ENCODE results near the gene HTRA3. TPM values are rescaled to one million over a fixed set of nuclear protein-coding genes. Genes with fewer than 3 reads are reported as not detected.

HTRA3 gene
- total RNA-seq, 1 donor from 2014 or later, result not detected

GRCh38 chr4:8234715-8235114 lies 34.8 kb upstream of the HTRA3 start:
- ATAC-seq (ENCODE audit: low read depth), result no peak
- no peaks in the 10 kb centered on the region for H3K27me3 Mint-ChIP-seq
- no peak for DNase-seq
- no peaks in the 10 kb centered on the region for H3K9me3 Mint-ChIP-seq
- TF ChIP-seq, protein P1, sequence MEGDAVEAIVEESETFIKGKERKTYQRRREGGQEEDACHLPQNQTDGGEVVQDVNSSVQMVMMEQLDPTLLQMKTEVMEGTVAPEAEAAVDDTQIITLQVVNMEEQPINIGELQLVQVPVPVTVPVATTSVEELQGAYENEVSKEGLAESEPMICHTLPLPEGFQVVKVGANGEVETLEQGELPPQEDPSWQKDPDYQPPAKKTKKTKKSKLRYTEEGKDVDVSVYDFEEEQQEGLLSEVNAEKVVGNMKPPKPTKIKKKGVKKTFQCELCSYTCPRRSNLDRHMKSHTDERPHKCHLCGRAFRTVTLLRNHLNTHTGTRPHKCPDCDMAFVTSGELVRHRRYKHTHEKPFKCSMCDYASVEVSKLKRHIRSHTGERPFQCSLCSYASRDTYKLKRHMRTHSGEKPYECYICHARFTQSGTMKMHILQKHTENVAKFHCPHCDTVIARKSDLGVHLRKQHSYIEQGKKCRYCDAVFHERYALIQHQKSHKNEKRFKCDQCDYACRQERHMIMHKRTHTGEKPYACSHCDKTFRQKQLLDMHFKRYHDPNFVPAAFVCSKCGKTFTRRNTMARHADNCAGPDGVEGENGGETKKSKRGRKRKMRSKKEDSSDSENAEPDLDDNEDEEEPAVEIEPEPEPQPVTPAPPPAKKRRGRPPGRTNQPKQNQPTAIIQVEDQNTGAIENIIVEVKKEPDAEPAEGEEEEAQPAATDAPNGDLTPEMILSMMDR (IDR thresholded peaks at IDR 0.05), result no peak
- H3K4me1 Mint-ChIP-seq, result peaks cover 40% of the 10 kb centered on the region
- H3K4me3 Mint-ChIP-seq, result no peak overlapping the region
- H3K27ac Mint-ChIP-seq, result no peak overlapping the region
- POLR2A ChIA-PET, result interaction anchor here (1.3 kb wide), 1 partner anchor 35 kb away, joined by 8 read pairs; the partner anchor contains the start of gene SH3TC1
- CTCF ChIA-PET, result no interaction called here
- intact Hi-C loops (cut with micrococcal nuclease), result no loop called here
- peaks cover 39% of the 10 kb centered on the region for H3K36me3 Mint-ChIP-seq (ENCODE audit: low read depth)

- H3K27ac Mint-ChIP-seq, result no peak overlapping the region
- ChIA-PET POLR2A (interaction anchor here (1.3 kb wide), 1 partner anchor 36 kb away, joined by 8 read pairs; the partner anchor contains the start of gene SH3TC1), CTCF (no interaction called here)
- TF ChIP-seq, protein P1 (IDR thresholded peaks at IDR 0.05), result no peak
- H3K4me3 Mint-ChIP-seq, result no peak overlapping the region
- peaks cover 37% of the 10 kb centered on the region for H3K4me1 Mint-ChIP-seq
- intact Hi-C loops (cut with micrococcal nuclease), result no loop called here
- no peaks in the 10 kb centered on the region for H3K9me3 Mint-ChIP-seq
- ATAC-seq (ENCODE audit: low read depth) (no peak), DNase-seq (no peak)
- H3K27me3 Mint-ChIP-seq, result no peaks in the 10 kb centered on the region
- peaks cover 44% of the 10 kb centered on the region for H3K36me3 Mint-ChIP-seq (ENCODE audit: low read depth)
Observed at GRCh38 chr4:8235224-8235623, 34.3 kb upstream of the HTRA3 start.

- CTCF ChIA-PET, result interaction anchor here (1.0 kb wide), 1 partner anchor 43 kb away, joined by 3 read pairs; no protein-coding TSS in a partner anchor
- no peak overlapping the region for H3K27ac Mint-ChIP-seq
Observed at GRCh38 chr4:8235686-8236085, 33.9 kb upstream of the HTRA3 start.

DNA sequence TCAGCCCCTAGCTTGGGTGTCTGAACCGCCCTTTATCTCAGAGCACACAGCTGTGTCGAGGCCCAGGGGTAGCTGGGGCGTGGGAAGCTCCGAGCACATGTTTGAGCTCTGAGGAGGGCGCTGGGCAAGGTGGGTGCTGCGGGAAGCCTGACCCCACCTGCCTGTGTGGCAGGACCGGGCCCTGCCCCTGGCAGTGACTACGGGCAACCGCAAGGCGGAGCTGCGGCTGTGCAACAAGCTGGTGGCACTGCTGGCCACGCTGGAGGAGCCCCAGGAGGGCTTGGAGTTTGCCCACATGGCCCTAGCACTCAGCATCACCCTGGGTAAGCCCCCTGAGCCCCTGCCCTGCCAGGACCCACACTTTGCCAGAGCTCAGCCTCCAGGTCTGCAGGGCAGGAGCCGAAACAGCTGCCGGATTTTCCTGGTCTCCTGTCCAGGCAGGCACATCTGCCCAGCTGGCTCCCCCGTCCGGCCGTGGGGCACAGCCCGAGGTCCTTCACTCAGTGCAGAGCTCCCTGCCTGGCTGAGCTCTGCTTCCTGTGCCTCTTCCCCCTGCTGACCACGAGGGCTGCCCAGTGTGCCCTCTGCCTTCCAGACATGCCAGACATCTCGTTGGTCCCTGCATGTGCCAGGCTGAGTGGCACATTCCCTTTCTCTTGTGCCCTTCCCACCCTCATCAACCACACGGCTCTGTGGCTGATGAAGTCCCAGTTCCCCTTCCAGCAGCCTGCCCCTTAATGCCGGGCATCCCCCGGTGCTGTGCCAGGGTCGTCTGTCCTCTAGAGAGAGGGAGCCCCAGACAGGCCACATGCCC lies 33.2 kb upstream of the HTRA3 start:
- ATAC-seq (ENCODE audit: low read depth), result no peak
- Mint-ChIP-seq H3K4me1 (peaks cover 27% of the 10 kb centered on the region), H3K27me3 (no peaks in the 10 kb centered on the region), H3K9me3 (no peaks in the 10 kb centered on the region), H3K27ac (no peak overlapping the region), H3K36me3 (ENCODE audit: low read depth) (peaks cover 52% of the 10 kb centered on the region), H3K4me3 (no peak overlapping the region)
- POLR2A ChIA-PET, result interaction anchor here (1.7 kb wide), 1 partner anchor 37 kb away, joined by 3 read pairs; the partner anchor contains the start of gene SH3TC1
- TF ChIP-seq, protein P1 (IDR thresholded peaks at IDR 0.05), result no peak
- intact Hi-C loops (cut with micrococcal nuclease), result no loop called here
- CTCF ChIA-PET, result interaction anchor here (1.0 kb wide), 1 partner anchor 43 kb away, joined by 3 read pairs; no protein-coding TSS in a partner anchor
- DNase-seq, result no peak

More at GRCh38 chr4:8235686-8236085, 33.9 kb upstream of the HTRA3 start:
- H3K4me1 Mint-ChIP-seq, result peaks cover 33% of the 10 kb centered on the region
- POLR2A ChIA-PET, result interaction anchor here (1.3 kb wide), 1 partner anchor 36 kb away, joined by 8 read pairs; the partner anchor contains the start of gene SH3TC1
- intact Hi-C loops (cut with micrococcal nuclease), result no loop called here
- DNase-seq (no peak), ATAC-seq (ENCODE audit: low read depth) (no peak)
- no peaks in the 10 kb centered on the region for H3K27me3 Mint-ChIP-seq
- no peaks in the 10 kb centered on the region for H3K9me3 Mint-ChIP-seq
- H3K4me3 Mint-ChIP-seq, result no peak overlapping the region
- TF ChIP-seq, protein P1 (IDR thresholded peaks at IDR 0.05), result no peak
- peaks cover 47% of the 10 kb centered on the region for H3K36me3 Mint-ChIP-seq (ENCODE audit: low read depth)

- TF ChIP-seq, protein P1 (IDR thresholded peaks at IDR 0.05), result no peak
Observed at GRCh38 chr4:8236920-8237195, 32.7 kb upstream of the HTRA3 start.

More at GRCh38 chr4:8236920-8237195, 32.7 kb upstream of the HTRA3 start:
- H3K4me1 Mint-ChIP-seq, result peaks cover 25% of the 10 kb centered on the region
- peaks cover 52% of the 10 kb centered on the region for H3K36me3 Mint-ChIP-seq (ENCODE audit: low read depth)
- ATAC-seq (ENCODE audit: low read depth) (no peak), DNase-seq (no peak)
- POLR2A ChIA-PET, result interaction anchor here (0.6 to 1.7 kb wide), 2 partner anchors 38 to 362 kb away, joined by 3 to 6 read pairs; partner anchors contain the start of gene SH3TC1
- H3K4me3 Mint-ChIP-seq, result no peak overlapping the region
- intact Hi-C loops (cut with micrococcal nuclease), result no loop called here
- H3K27ac Mint-ChIP-seq, result no peak overlapping the region
- CTCF ChIA-PET, result interaction anchor here (1.0 to 1.4 kb wide), 2 partner anchors 44 to 60 kb away, joined by 3 to 8 read pairs; no protein-coding TSS in a partner anchor
- H3K9me3 Mint-ChIP-seq, result no peaks in the 10 kb centered on the region
- H3K27me3 Mint-ChIP-seq, result no peaks in the 10 kb centered on the region
